H9 (cell line): Measurements from ENCODE around the gene HDAC7. TPM values are rescaled to one million over a fixed set of nuclear protein-coding genes. Genes with fewer than 3 reads are reported as not detected.

Experiments
- DNase-seq: peaks from one replicate; pipeline ENCODE4 v3.0.0-alpha.2; 2017
- H2AFZ ChIP-seq: one replicate; pipeline ENCODE4 v1.6.1; 2013; ENCODE audit warnings: mild to moderate bottlenecking, low read length, control low read depth, moderate library complexity
- H2AK5ac ChIP-seq: 2 replicates; pipeline ENCODE4 v1.6.1; 2013; ENCODE audit warnings: low read length, control low read depth, mixed read lengths; ENCODE audit not compliant: insufficient read length
- H2BK120ac ChIP-seq: one replicate; pipeline ENCODE4 v1.6.1; 2013; ENCODE audit warnings: low read depth, mild to moderate bottlenecking, low read length, control low read depth, inconsistent platforms; ENCODE audit not compliant: poor library complexity, severe bottlenecking
- H2BK12ac ChIP-seq: 2 replicates; pipeline ENCODE4 v1.6.1; 2013; ENCODE audit warnings: low read length, control low read depth, mixed read lengths, low read depth; ENCODE audit not compliant: insufficient read length
- H2BK15ac ChIP-seq: 2 replicates; pipeline ENCODE4 v1.6.1; 2013; ENCODE audit warnings: low read depth, low read length, control low read depth
- H2BK20ac ChIP-seq: one replicate; pipeline ENCODE4 v1.6.1; 2013; ENCODE audit warnings: low read depth, mild to moderate bottlenecking, low read length, control low read depth, inconsistent platforms; ENCODE audit not compliant: poor library complexity, severe bottlenecking
- H2BK5ac ChIP-seq: 2 replicates; pipeline ENCODE4 v1.6.1; 2013; ENCODE audit warnings: low read length, control low read depth, mixed read lengths; ENCODE audit not compliant: insufficient read length
- H3K14ac ChIP-seq: 2 replicates; pipeline ENCODE4 v1.6.1; 2013; ENCODE audit warnings: low read length, control low read depth; ENCODE audit not compliant: insufficient read depth
- H3K18ac ChIP-seq: 2 replicates; pipeline ENCODE4 v1.6.1; 2013; ENCODE audit warnings: low read depth, mild to moderate bottlenecking, mixed read lengths, low read length, control low read depth; ENCODE audit not compliant: insufficient read length
- H3K23ac ChIP-seq: 2 replicates; pipeline ENCODE4 v1.6.1; 2013; ENCODE audit warnings: low read length, control low read depth, mixed read lengths, low read depth; ENCODE audit not compliant: insufficient read length
- H3K23me2 ChIP-seq: 2 replicates; pipeline ENCODE4 v1.6.1; 2013; ENCODE audit warnings: low read depth, mild to moderate bottlenecking, mixed read lengths, low read length, control low read depth; ENCODE audit not compliant: insufficient read length, poor library complexity, severe bottlenecking
- H3K27ac ChIP-seq: 2 replicates; pipeline ENCODE4 v1.5.1; 2013; ENCODE audit warnings: low read length, control low read depth, mixed read lengths, low read depth; ENCODE audit not compliant: insufficient read length
- H3K27me3 ChIP-seq: 2 replicates; pipeline ENCODE4 v1.6.1; 2013; ENCODE audit warnings: low read length, control low read depth, inconsistent platforms; ENCODE audit not compliant: insufficient read depth
- H3K4ac ChIP-seq: 2 replicates; pipeline ENCODE4 v1.6.1; 2013; ENCODE audit warnings: low read depth, mild to moderate bottlenecking, control low read depth, inconsistent platforms, low read length, moderate library complexity
- H3K4me1 ChIP-seq: 2 replicates; pipeline ENCODE4 v1.6.1; 2013; ENCODE audit warnings: low read length, control low read depth, inconsistent platforms; ENCODE audit not compliant: insufficient read depth
- H3K4me2 ChIP-seq: 2 replicates; pipeline ENCODE4 v1.6.1; 2013; ENCODE audit warnings: low read length, control low read depth, mixed read lengths; ENCODE audit not compliant: insufficient read length, insufficient read depth
- H3K56ac ChIP-seq: 2 replicates; pipeline ENCODE4 v1.6.1; 2013; ENCODE audit warnings: low read depth, mild to moderate bottlenecking, mixed read lengths, low read length, control low read depth; ENCODE audit not compliant: insufficient read length
- H3K79me1 ChIP-seq: 2 replicates; pipeline ENCODE4 v1.6.1; 2013; ENCODE audit warnings: low read depth, mild to moderate bottlenecking, moderate library complexity, low read length, control low read depth, inconsistent platforms; ENCODE audit not compliant: insufficient read depth, poor library complexity, severe bottlenecking
- H3K79me2 ChIP-seq: 2 replicates; pipeline ENCODE4 v1.6.1; 2013; ENCODE audit warnings: low read length, control low read depth, inconsistent platforms; ENCODE audit not compliant: insufficient read depth
- H3K9ac ChIP-seq: 2 replicates; pipeline ENCODE4 v1.6.1; 2013; ENCODE audit warnings: low read length, control low read depth, mixed read lengths; ENCODE audit not compliant: insufficient read length; ENCODE audit errors: extremely low read depth
- H3K9me3 ChIP-seq: one replicate; pipeline ENCODE4 v1.6.1; 2013; ENCODE audit warnings: low read depth, low read length, inconsistent platforms; ENCODE audit not compliant: control insufficient read depth
- H3T11ph ChIP-seq: one replicate; pipeline ENCODE4 v1.6.1; 2013; ENCODE audit warnings: mild to moderate bottlenecking, low read length, control low read depth, inconsistent platforms
- H4K20me1 ChIP-seq: one replicate; pipeline ENCODE4 v1.6.1; 2013; ENCODE audit not compliant: control insufficient read depth, insufficient read length, insufficient read depth
- H4K5ac ChIP-seq: 2 replicates; pipeline ENCODE4 v1.6.1; 2013; ENCODE audit warnings: low read depth, mild to moderate bottlenecking, mixed read lengths, low read length, control low read depth; ENCODE audit not compliant: insufficient read length
- H4K8ac ChIP-seq: replicated peaks from 2 replicates; pipeline ENCODE4 v1.6.1; 2013; ENCODE audit warnings: low read length, control low read depth, mixed read lengths, low read depth; ENCODE audit not compliant: insufficient read length
- H4K91ac ChIP-seq: 2 replicates; pipeline ENCODE4 v1.6.1; 2013; ENCODE audit warnings: low read depth, mild to moderate bottlenecking, moderate library complexity, mixed read lengths, low read length, control low read depth; ENCODE audit not compliant: insufficient read length
- H3K27ac Mint-ChIP-seq, 3 experiments: 2 replicates in 2 of 3; 3 replicates in 1 of 3; pipeline ENCODE4 v1.8.0; 2020 to 2021; ENCODE audit warnings: mixed read lengths in 3 of 3, mild to moderate bottlenecking in 1 of 3, moderate library complexity in 1 of 3
- H3K27me3 Mint-ChIP-seq: 2 replicates; pipeline ENCODE4 v1.8.0; 2021; ENCODE audit warnings: low read depth, mild to moderate bottlenecking, moderate library complexity, mixed read lengths
- H3K36me3 Mint-ChIP-seq, 3 experiments: 2 replicates in 2 of 3; 3 replicates in 1 of 3; pipeline ENCODE4 v1.8.0; 2020 to 2021; ENCODE audit warnings: low read depth in 3 of 3, mixed read lengths in 3 of 3; ENCODE audit not compliant: insufficient read depth in 1 of 3
- H3K4me1 Mint-ChIP-seq, 2 experiments: 2 replicates each; pipeline ENCODE4 v1.8.0; 2020; ENCODE audit warnings: mixed read lengths in 2 of 2
- H3K4me3 Mint-ChIP-seq, 2 experiments: 2 replicates in 1 of 2; 3 replicates in 1 of 2; pipeline ENCODE4 v1.8.0; 2020 to 2021; ENCODE audit warnings: mild to moderate bottlenecking in 2 of 2, mixed read lengths in 2 of 2, moderate library complexity in 1 of 2
- H3K9me3 Mint-ChIP-seq, 2 experiments: 2 replicates in 1 of 2; 3 replicates in 1 of 2; pipeline ENCODE4 v1.8.0; 2020; ENCODE audit warnings: mild to moderate bottlenecking in 2 of 2, mixed read lengths in 2 of 2, moderate library complexity in 1 of 2
- CTCF ChIP-seq: fragments of 200-600 bp; sonication (generic); conservative IDR thresholded peaks from 3 replicates; pipeline ENCODE4 v1.8.0; 2021; ENCODE audit warnings: antibody characterized with exemption, mild to moderate bottlenecking
- WGBS: extraction: QIAGEN DNeasy Blood & Tissue Kit; methylation state at CpG from one replicate; pipeline ENCODE4 v1.1.7; 2013; ENCODE audit warnings: missing lambda C conversion rate, low lambda C conversion rate, mixed read lengths; ENCODE audit not compliant: insufficient read length; ENCODE audit errors: extremely low coverage; 5-methylcytosine and 5-hydroxymethylcytosine counted together
- total RNA-seq: library from RNA; stranded (reverse); gene quantifications from 2 replicates; pipeline ENCODE4 v1.2.1, GENCODE V29; 2021

Gene HDAC7
- total RNA-seq, 1 experiment from 2014 or later = 72.1 TPM

GRCh38 chr12:47743311-47743860 is 76.3 kb downstream of the HDAC7 start:
- H3K18ac ChIP-seq = no peak overlapping the region
- no peak overlapping the region for H2AFZ ChIP-seq
- TF ChIP-seq CTCF = no peak
- H3K36me3 Mint-ChIP-seq = peaks cover 0 to 2% (median 0%) of the 10 kb centered on the region in 3 experiments; a peak in 3 of 7 replicates
- H2BK15ac ChIP-seq = no peak overlapping the region
- no peak overlapping the region for H2BK20ac ChIP-seq
- no peak overlapping the region for H3K4me3 Mint-ChIP-seq
- no peak overlapping the region for H3K4ac ChIP-seq
- no peak overlapping the region for H3K4me2 ChIP-seq
- H4K8ac ChIP-seq = no peak overlapping the region
- no peak overlapping the region for H3K23ac ChIP-seq
- H2AK5ac ChIP-seq = no peak overlapping the region
- no CpG with 5 or more reads among the region's 9 CpGs for WGBS
- H3K9me3 ChIP-seq = no peaks in the 10 kb centered on the region
- H3K27me3 Mint-ChIP-seq = peaks cover 7% of the 10 kb centered on the region
- DNase-seq = no peak
- H3K23me2 ChIP-seq = no peaks in the 10 kb centered on the region
- no peaks in the 10 kb centered on the region for H3K9me3 Mint-ChIP-seq
- H4K20me1 ChIP-seq = no peaks in the 10 kb centered on the region
- H2BK12ac ChIP-seq = no peak overlapping the region
- H3K27ac ChIP-seq = no peak overlapping the region
- no peak overlapping the region for H3T11ph ChIP-seq
- peaks cover 4% of the 10 kb centered on the region; the same call in 1 of the 2 replicates for H3K4me1 ChIP-seq
- H3K27me3 ChIP-seq = no peaks in the 10 kb centered on the region
- H3K27ac Mint-ChIP-seq = no peak overlapping the region
- H2BK5ac ChIP-seq = no peak overlapping the region
- no peaks in the 10 kb centered on the region for H3K79me2 ChIP-seq
- peaks cover 26 to 37% of the 10 kb centered on the region in 2 experiments for H3K4me1 Mint-ChIP-seq
- H3K56ac ChIP-seq = no peak overlapping the region
- no peaks in the 10 kb centered on the region for H3K79me1 ChIP-seq
- no peak overlapping the region for H3K14ac ChIP-seq
- no peak overlapping the region for H4K91ac ChIP-seq
- H3K9ac ChIP-seq = no peak overlapping the region
- H2BK120ac ChIP-seq = no peak overlapping the region
- no peak overlapping the region for H4K5ac ChIP-seq
